Activated T-helper 1 cell treated with anti-CD3 and anti-CD28 coated beads, Interleukin-12 subunit alpha, Interleukin-12 subunit beta, Interleukin-2, Interleukin-4 antibody, amounts not matched to agents 30 ng/mL and 10 ng/mL and 1 ng/mL, durations not matched to agents 14 hours and 24 hours and 36 hours (primary cell): Measurements from ENCODE around the gene FEM1A. TPM values are rescaled to one million over a fixed set of nuclear protein-coding genes. Genes with fewer than 3 reads are reported as not detected.
A peak's percentile ranks its signal among the peaks of the same experiment; 100 is the strongest.
"Not testable (repeated sequence)": the region's sequence is repeated elsewhere in the genome, so short reads cannot be mapped to it uniquely, and the experiment has no call there.

Source experiments
- DNase-seq: peaks from one replicate; pipeline ENCODE4 v3.0.0; 2021; ENCODE audit warnings: low spot score
- H3K27ac Mint-ChIP-seq: one replicate; pipeline ENCODE4 v1.8.0; 2021; ENCODE audit warnings: mild to moderate bottlenecking, mixed read lengths
- H3K27me3 Mint-ChIP-seq: one replicate; pipeline ENCODE4 v1.8.0; 2022; ENCODE audit warnings: mild to moderate bottlenecking, moderate library complexity, mixed read lengths; ENCODE audit not compliant: insufficient read depth
- H3K36me3 Mint-ChIP-seq: one replicate; pipeline ENCODE4 v1.8.0; 2021; ENCODE audit warnings: low read depth, mixed read lengths
- H3K4me1 Mint-ChIP-seq: one replicate; pipeline ENCODE4 v1.8.0; 2021; ENCODE audit warnings: low read depth, mixed read lengths
- H3K4me3 Mint-ChIP-seq: one replicate; pipeline ENCODE4 v1.8.0; 2021; ENCODE audit warnings: mild to moderate bottlenecking, moderate library complexity, mixed read lengths
- H3K9me3 Mint-ChIP-seq: one replicate; pipeline ENCODE4 v1.8.0; 2021; ENCODE audit warnings: mixed read lengths
- intact Hi-C: fragments of 100-400 bp; cut with micrococcal nuclease; formaldehyde crosslinking; loops from one replicate; pipeline ENCODE4 v1.15.1; 2024
- total RNA-seq: library from RNA; stranded (reverse); gene quantifications from 2 replicates; pipeline ENCODE4 v1.2.3, GENCODE V29; 2022

Gene FEM1A
- total RNA-seq, 1 donor from 2014 or later: 24.8 TPM

- intact Hi-C loops: no loop called here
- Mint-ChIP-seq H3K4me1 (peaks cover 22% of the 10 kb centered on the region), H3K36me3 (peaks cover 11% of the 10 kb centered on the region), H3K9me3 (no peaks in the 10 kb centered on the region), H3K27me3 (no peaks in the 10 kb centered on the region), H3K4me3 (peak overlapping the region; percentile 78), H3K27ac (peak overlapping the region; percentile 68)
- no peak for DNase-seq
Observed at GRCh38 chr19:4829001-4829712, 37.6 kb downstream of the FEM1A start.

GRCh38 chr19:4830332-4830731 lies 38.8 kb downstream of the FEM1A start:
- peak overlapping the region; percentile 91 for H3K4me3 Mint-ChIP-seq
- no peak for DNase-seq
- no peaks in the 10 kb centered on the region for H3K27me3 Mint-ChIP-seq
- no peaks in the 10 kb centered on the region for H3K9me3 Mint-ChIP-seq
- peaks cover 11% of the 10 kb centered on the region for H3K36me3 Mint-ChIP-seq
- H3K4me1 Mint-ChIP-seq: peaks cover 22% of the 10 kb centered on the region
- intact Hi-C loops: loop anchor here (2.0 kb wide), 1 partner anchor 36 kb away; the partner anchor contains the start of gene PLIN3
- peak overlapping the region; percentile 94 for H3K27ac Mint-ChIP-seq

GRCh38 chr19:4830768-4831265 lies 39.3 kb downstream of the FEM1A start:
- intact Hi-C loops: loop anchor here (1.0 to 2.0 kb wide), 4 partner anchors 16 to 36 kb away; partner anchors contain the start of gene PLIN3
- Mint-ChIP-seq H3K4me1 (peaks cover 22% of the 10 kb centered on the region), H3K4me3 (peak overlapping the region; percentile 91), H3K36me3 (peaks cover 11% of the 10 kb centered on the region), H3K27ac (peak overlapping the region; percentile 94), H3K27me3 (no peaks in the 10 kb centered on the region), H3K9me3 (no peaks in the 10 kb centered on the region)
- no peak for DNase-seq

GRCh38 chr19:4831304-4831978 lies 39.9 kb downstream of the FEM1A start, which contains the start of gene TICAM1:
TICAM1 (minus strand) TSS chr19:4831712; CDS start chr19:4818377, 13,335 bp downstream.
- peaks cover 11% of the 10 kb centered on the region for H3K36me3 Mint-ChIP-seq
- peaks cover 22% of the 10 kb centered on the region for H3K4me1 Mint-ChIP-seq
- H3K27me3 Mint-ChIP-seq: no peaks in the 10 kb centered on the region
- H3K9me3 Mint-ChIP-seq: no peaks in the 10 kb centered on the region
- DNase-seq: peak; percentile 85
- H3K4me3 Mint-ChIP-seq: peak within 1 kb of the TSS; percentile 91
- H3K27ac Mint-ChIP-seq: peak within 1 kb of the TSS; percentile 94
- intact Hi-C loops: loop anchor here (1.0 to 2.0 kb wide), 4 partner anchors 16 to 35 kb away; partner anchors contain the start of gene PLIN3

GRCh38 chr19:4831979-4832340 lies 40.4 kb downstream of the FEM1A start:
- H3K4me3 Mint-ChIP-seq: peak overlapping the region; percentile 91
- intact Hi-C loops: loop anchor here (1.0 to 2.0 kb wide), 4 partner anchors 17 to 35 kb away; partner anchors contain the start of gene PLIN3
- H3K27me3 Mint-ChIP-seq: not testable (repeated sequence)

GRCh38 chr19:4832776-4833175 lies 41.2 kb downstream of the FEM1A start:
- no peak for DNase-seq
- Mint-ChIP-seq H3K4me1 (peaks cover 22% of the 10 kb centered on the region), H3K36me3 (peaks cover 12% of the 10 kb centered on the region), H3K27me3 (no peaks in the 10 kb centered on the region), H3K4me3 (peak overlapping the region; percentile 70), H3K9me3 (no peaks in the 10 kb centered on the region), H3K27ac (peak overlapping the region; percentile 59)
- intact Hi-C loops: no loop called here

More at GRCh38 chr19:4831979-4832340, 40.4 kb downstream of the FEM1A start:
- Mint-ChIP-seq H3K4me1 (peaks cover 22% of the 10 kb centered on the region), H3K36me3 (peaks cover 11% of the 10 kb centered on the region), H3K27ac (peak overlapping the region; percentile 86)
- DNase-seq, H3K9me3 Mint-ChIP-seq: not testable (repeated sequence)

- intact Hi-C loops: no loop called here
- Mint-ChIP-seq H3K27me3 (no peaks in the 10 kb centered on the region), H3K9me3 (no peaks in the 10 kb centered on the region), H3K27ac (no peak overlapping the region), H3K4me3 (no peak overlapping the region), H3K4me1 (peaks cover 8% of the 10 kb centered on the region), H3K36me3 (peaks cover 13% of the 10 kb centered on the region)
- DNase-seq: no peak
Observed at GRCh38 chr19:4839192-4839591, 47.7 kb downstream of the FEM1A start.

GRCh38 chr19:4843647-4843965 lies 52.1 kb downstream of the FEM1A start:
- no peak overlapping the region for H3K27ac Mint-ChIP-seq
- no peaks in the 10 kb centered on the region for H3K9me3 Mint-ChIP-seq
- H3K4me1 Mint-ChIP-seq: peaks cover 8% of the 10 kb centered on the region
- H3K27me3 Mint-ChIP-seq: no peaks in the 10 kb centered on the region
- no peak overlapping the region for H3K4me3 Mint-ChIP-seq
- no peak for DNase-seq
- intact Hi-C loops: no loop called here
- H3K36me3 Mint-ChIP-seq: peaks cover 13% of the 10 kb centered on the region

- DNase-seq: no peak
- Mint-ChIP-seq H3K9me3 (no peaks in the 10 kb centered on the region), H3K27me3 (no peaks in the 10 kb centered on the region), H3K4me1 (peaks cover 8% of the 10 kb centered on the region), H3K27ac (no peak overlapping the region), H3K4me3 (no peak overlapping the region), H3K36me3 (peaks cover 13% of the 10 kb centered on the region)
- intact Hi-C loops: no loop called here
Observed at GRCh38 chr19:4844348-4845179, 53.0 kb downstream of the FEM1A start.

GRCh38 chr19:4845975-4846374 lies 54.4 kb downstream of the FEM1A start:
- H3K36me3 Mint-ChIP-seq: peaks cover 12% of the 10 kb centered on the region

GRCh38 chr19:4847190-4847973 lies 55.8 kb downstream of the FEM1A start:
- intact Hi-C loops: no loop called here
- peaks cover 11% of the 10 kb centered on the region for H3K36me3 Mint-ChIP-seq
- no peak overlapping the region for H3K4me3 Mint-ChIP-seq
- no peaks in the 10 kb centered on the region for H3K27me3 Mint-ChIP-seq
- no peaks in the 10 kb centered on the region for H3K9me3 Mint-ChIP-seq
- H3K4me1 Mint-ChIP-seq: no peaks in the 10 kb centered on the region
- no peak overlapping the region for H3K27ac Mint-ChIP-seq
- no peak for DNase-seq

More at GRCh38 chr19:4845975-4846374, 54.4 kb downstream of the FEM1A start:
- H3K4me1 Mint-ChIP-seq, H3K27me3 Mint-ChIP-seq, H3K9me3 Mint-ChIP-seq, DNase-seq, H3K27ac Mint-ChIP-seq, intact Hi-C loops, H3K4me3 Mint-ChIP-seq: not testable (repeated sequence)

GRCh38 chr19:4849019-4849418 lies 57.5 kb downstream of the FEM1A start:
- no peaks in the 10 kb centered on the region for H3K27me3 Mint-ChIP-seq
- H3K27ac Mint-ChIP-seq: no peak overlapping the region
- DNase-seq: no peak
- intact Hi-C loops: no loop called here
- H3K9me3 Mint-ChIP-seq: no peaks in the 10 kb centered on the region
- H3K36me3 Mint-ChIP-seq: peaks cover 6% of the 10 kb centered on the region
- H3K4me1 Mint-ChIP-seq: no peaks in the 10 kb centered on the region
- H3K4me3 Mint-ChIP-seq: no peak overlapping the region
